Measurements from ENCODE around the gene DGAT2L6.
A peak's percentile ranks its signal among the peaks of the same experiment; 100 is the strongest.

Gene DGAT2L6

GRCh38 chrX:70166601-70167590, 10.4 kb upstream of the DGAT2L6 start:
- Mint-ChIP-seq H3K27me3 (ENCODE audit: low read depth, poor library complexity) (no peaks in the 10 kb centered on the region), H3K4me3 (no peak overlapping the region), H3K36me3 (ENCODE audit: low read depth) (peaks cover 26% of the 10 kb centered on the region), H3K9me3 (peaks cover 49% of the 10 kb centered on the region), H3K27ac (peak overlapping the region; percentile 64), H3K4me1 (peaks cover 21% of the 10 kb centered on the region)
- no peak for TF ChIP-seq CTCF (IDR thresholded peaks at IDR 0.05)
- DNase-seq = no peak

GRCh38 chrX:70168238-70169188, 8.8 kb upstream of the DGAT2L6 start:
- Mint-ChIP-seq H3K27ac (peak overlapping the region; percentile 28), H3K4me1 (peaks cover 26% of the 10 kb centered on the region), H3K36me3 (ENCODE audit: low read depth) (peaks cover 23% of the 10 kb centered on the region), H3K4me3 (peak overlapping the region; percentile 68), H3K9me3 (peaks cover 63% of the 10 kb centered on the region), H3K27me3 (ENCODE audit: low read depth, poor library complexity) (no peaks in the 10 kb centered on the region)
- peak; percentile 16 for DNase-seq
- no peak for TF ChIP-seq CTCF (IDR thresholded peaks at IDR 0.05)

- no peak overlapping the region for H3K4me3 Mint-ChIP-seq
- H3K4me1 Mint-ChIP-seq = peaks cover 27% of the 10 kb centered on the region
- no peak for TF ChIP-seq CTCF (IDR thresholded peaks at IDR 0.05)
- no peak overlapping the region for H3K27ac Mint-ChIP-seq
- no peaks in the 10 kb centered on the region for H3K27me3 Mint-ChIP-seq (ENCODE audit: low read depth, poor library complexity)
- peaks cover 19% of the 10 kb centered on the region for H3K36me3 Mint-ChIP-seq (ENCODE audit: low read depth)
- no peak for DNase-seq
- peaks cover 61% of the 10 kb centered on the region for H3K9me3 Mint-ChIP-seq
Observed at GRCh38 chrX:70169281-70169680, 8.0 kb upstream of the DGAT2L6 start.

GRCh38 chrX:70171624-70172023, 5.7 kb upstream of the DGAT2L6 start:
- H3K27ac Mint-ChIP-seq = no peak overlapping the region
- H3K27me3 Mint-ChIP-seq (ENCODE audit: low read depth, poor library complexity) = no peaks in the 10 kb centered on the region
- no peak for DNase-seq
- peaks cover 60% of the 10 kb centered on the region for H3K9me3 Mint-ChIP-seq
- no peak overlapping the region for H3K4me3 Mint-ChIP-seq
- TF ChIP-seq CTCF (IDR thresholded peaks at IDR 0.05) = no peak
- peaks cover 27% of the 10 kb centered on the region for H3K4me1 Mint-ChIP-seq
- H3K36me3 Mint-ChIP-seq (ENCODE audit: low read depth) = no peaks in the 10 kb centered on the region

- H3K27me3 Mint-ChIP-seq (ENCODE audit: low read depth, poor library complexity) = no peaks in the 10 kb centered on the region
- no peaks in the 10 kb centered on the region for H3K36me3 Mint-ChIP-seq (ENCODE audit: low read depth)
- H3K27ac Mint-ChIP-seq = no peak overlapping the region
- DNase-seq = no peak
- no peak for TF ChIP-seq CTCF (IDR thresholded peaks at IDR 0.05)
- peaks cover 61% of the 10 kb centered on the region for H3K9me3 Mint-ChIP-seq
- no peak overlapping the region for H3K4me3 Mint-ChIP-seq
- peaks cover 23% of the 10 kb centered on the region for H3K4me1 Mint-ChIP-seq
Observed at GRCh38 chrX:70172221-70172620, 5.1 kb upstream of the DGAT2L6 start.
